Midbrain (tissue), 1 donor: ENCODE results near the gene COPZ2.
"Not testable (repeated sequence)": the region's sequence is repeated elsewhere in the genome, so short reads cannot be mapped to it uniquely, and the experiment has no call there.

Experiments
- DNase-seq: peaks from one replicate; lab custom pipeline; 2025; lab: John Stamatoyannopoulos, UW

Gene COPZ2

GRCh38 chr17:48056246-48056745 is 18.7 kb upstream of the COPZ2 start:
- no peak for DNase-seq

GRCh38 chr17:48055531-48056245 is 18.1 kb upstream of the COPZ2 start:
- DNase-seq = no peak

GRCh38 chr17:48054238-48055185 is 16.9 kb upstream of the COPZ2 start:
- peak; percentile 78 for DNase-seq

- DNase-seq = no peak
Observed at GRCh38 chr17:48053758-48054237, 16.2 kb upstream of the COPZ2 start.

- DNase-seq = peak; percentile 66
Observed at GRCh38 chr17:48052956-48053757, 15.6 kb upstream of the COPZ2 start.

GRCh38 chr17:48051706-48052486 is 14.3 kb upstream of the COPZ2 start:
- DNase-seq = no peak

GRCh38 chr17:48051283-48051682 is 13.7 kb upstream of the COPZ2 start:
- DNase-seq = no peak

- peak; percentile 86 for DNase-seq
Observed at GRCh38 chr17:48048384-48049126, 11.0 kb upstream of the COPZ2 start.

- peak; percentile 100 for DNase-seq
Observed at GRCh38 chr17:48047741-48048383, 10.3 kb upstream of the COPZ2 start, which contains the start of gene NFE2L1. NFE2L1 (plus strand) TSS chr17:48048359; CDS start chr17:48051119, 2,760 bp downstream.

- DNase-seq = no peak
Observed at GRCh38 chr17:48047113-48047740, 9.6 kb upstream of the COPZ2 start.

GRCh38 chr17:48046296-48046695 is 8.7 kb upstream of the COPZ2 start:
- no peak for DNase-seq

- no peak for DNase-seq
Observed at GRCh38 chr17:48045316-48046001, 7.9 kb upstream of the COPZ2 start.

GRCh38 chr17:48044851-48045250 is 7.3 kb upstream of the COPZ2 start:
- DNase-seq = no peak

GRCh38 chr17:48043176-48043575 is 5.6 kb upstream of the COPZ2 start:
- DNase-seq = no peak

- no peak for DNase-seq
Observed at GRCh38 chr17:48038687-48039086, 1.1 kb upstream of the COPZ2 start.

GRCh38 chr17:48037838-48038323 is 284 bp upstream of the COPZ2 start:
- no peak for DNase-seq

- no peak for DNase-seq
Observed at GRCh38 chr17:48036693-48037035, 933 bp downstream of the COPZ2 start.

- not testable (repeated sequence) for DNase-seq
Observed at GRCh38 chr17:48034734-48035133, 2.9 kb downstream of the COPZ2 start.

GRCh38 chr17:48031966-48032365 is 5.6 kb downstream of the COPZ2 start:
- DNase-seq = no peak
